Stomach smooth muscle (tissue), 2 donors: ENCODE data around the gene LTB4R2.

Experiments used
- H3K27ac ChIP-seq: one replicate; pipeline ENCODE4 v1.7.0; 2013; ENCODE audit warnings: mild to moderate bottlenecking, low read length, inconsistent platforms
- H3K27me3 ChIP-seq, 2 donors: one replicate each; pipeline ENCODE4 v1.7.0; 2013; ENCODE audit warnings: low read length in 2 of 2; ENCODE audit not compliant: insufficient read depth in 2 of 2, control insufficient read depth in 1 of 2
- H3K36me3 ChIP-seq, 2 donors: one replicate each; pipeline ENCODE4 v1.7.0; 2013; ENCODE audit warnings: low read length in 2 of 2; ENCODE audit not compliant: control insufficient read depth in 2 of 2, insufficient read depth in 2 of 2
- H3K4me1 ChIP-seq: one replicate; pipeline ENCODE4 v1.7.0; 2013; ENCODE audit warnings: low read length; ENCODE audit not compliant: control insufficient read depth, insufficient read depth
- H3K4me3 ChIP-seq, 2 donors: one replicate each; pipeline ENCODE4 v1.7.0; 2013; ENCODE audit warnings: low read length in 2 of 2
- H3K9ac ChIP-seq, 2 donors: one replicate each; pipeline ENCODE4 v1.7.0; 2013; ENCODE audit warnings: low read length in 2 of 2, mild to moderate bottlenecking in 1 of 2
- H3K9me3 ChIP-seq, 2 donors: one replicate each; pipeline ENCODE4 v1.7.0; 2013; ENCODE audit warnings: low read length in 2 of 2; ENCODE audit not compliant: control insufficient read depth in 2 of 2
- donor health status: healthy.
- donor health status: Pancreatic carcinoma.

LTB4R2 gene

GRCh38 chr14:24289649-24290280 lies 20.2 kb upstream of the LTB4R2 start:
- Histone ChIP-seq H3K4me3 (no peak overlapping the region), H3K9ac (no peak overlapping the region), H3K4me1 (no peaks in the 10 kb centered on the region), H3K9me3 (no peaks in the 10 kb centered on the region), H3K27ac (no peak overlapping the region), H3K36me3 (peaks cover 23 to 33% of the 10 kb centered on the region in 2 donors), H3K27me3 (no peaks in the 10 kb centered on the region)

GRCh38 chr14:24290746-24291145 lies 19.2 kb upstream of the LTB4R2 start:
- Histone ChIP-seq H3K4me3 (no peak overlapping the region), H3K27ac (no peak overlapping the region), H3K27me3 (no peaks in the 10 kb centered on the region), H3K36me3 (peaks cover 29 to 35% of the 10 kb centered on the region in 2 donors), H3K4me1 (no peaks in the 10 kb centered on the region), H3K9ac (no peak overlapping the region), H3K9me3 (no peaks in the 10 kb centered on the region)

- H3K4me1 ChIP-seq: peaks cover 3% of the 10 kb centered on the region
- peaks cover 33 to 43% of the 10 kb centered on the region in 2 donors for H3K36me3 ChIP-seq
- no peaks in the 10 kb centered on the region for H3K9me3 ChIP-seq
- no peaks in the 10 kb centered on the region for H3K27me3 ChIP-seq
- H3K9ac ChIP-seq: no peak overlapping the region
- H3K4me3 ChIP-seq: no peak overlapping the region
- H3K27ac ChIP-seq: no peak overlapping the region
Observed at GRCh38 chr14:24291446-24292117, 18.4 kb upstream of the LTB4R2 start.

- H3K4me3 ChIP-seq: no peak overlapping the region
- no peaks in the 10 kb centered on the region for H3K27me3 ChIP-seq
- H3K36me3 ChIP-seq: peaks cover 33 to 43% of the 10 kb centered on the region in 2 donors
- no peaks in the 10 kb centered on the region for H3K9me3 ChIP-seq
- no peak overlapping the region for H3K9ac ChIP-seq
- peaks cover 7% of the 10 kb centered on the region for H3K4me1 ChIP-seq
- no peak overlapping the region for H3K27ac ChIP-seq
Observed at GRCh38 chr14:24292118-24292807, 17.7 kb upstream of the LTB4R2 start.

- H3K36me3 ChIP-seq: peaks cover 33 to 43% of the 10 kb centered on the region in 2 donors
- H3K4me3 ChIP-seq: no peak overlapping the region
- H3K9ac ChIP-seq: no peak overlapping the region
- peaks cover 7% of the 10 kb centered on the region for H3K4me1 ChIP-seq
- H3K9me3 ChIP-seq: no peaks in the 10 kb centered on the region
- no peaks in the 10 kb centered on the region for H3K27me3 ChIP-seq
- no peak overlapping the region for H3K27ac ChIP-seq
Observed at GRCh38 chr14:24293525-24293924, 16.4 kb upstream of the LTB4R2 start.

- H3K9me3 ChIP-seq: no peaks in the 10 kb centered on the region
- no peaks in the 10 kb centered on the region for H3K27me3 ChIP-seq
- peaks cover 17 to 24% of the 10 kb centered on the region in 2 donors for H3K36me3 ChIP-seq
- H3K4me1 ChIP-seq: peaks cover 30% of the 10 kb centered on the region
- H3K9ac ChIP-seq: peak overlapping the region in 1 of 2 donors; percentile 36
- H3K27ac ChIP-seq: no peak overlapping the region
- H3K4me3 ChIP-seq: no peak overlapping the region
Observed at GRCh38 chr14:24296341-24297157, 13.4 kb upstream of the LTB4R2 start.

GRCh38 chr14:24297190-24297964 lies 12.6 kb upstream of the LTB4R2 start:
- Histone ChIP-seq H3K4me3 (no peak overlapping the region), H3K4me1 (peaks cover 30% of the 10 kb centered on the region), H3K27me3 (no peaks in the 10 kb centered on the region), H3K9ac (peak overlapping the region in 1 of 2 donors; percentile 2), H3K9me3 (no peaks in the 10 kb centered on the region), H3K27ac (no peak overlapping the region), H3K36me3 (peaks cover 20 to 25% of the 10 kb centered on the region in 2 donors)

- Histone ChIP-seq H3K4me3 (peak overlapping the region; percentile 88 to 99), H3K27me3 (no peaks in the 10 kb centered on the region), H3K9me3 (no peaks in the 10 kb centered on the region), H3K36me3 (peaks cover 31 to 34% of the 10 kb centered on the region in 2 donors), H3K27ac (peak overlapping the region; percentile 60), H3K9ac (peak overlapping the region; percentile 83 to 86), H3K4me1 (peaks cover 30% of the 10 kb centered on the region)
Observed at GRCh38 chr14:24298892-24299254, 11.1 kb upstream of the LTB4R2 start.

- Histone ChIP-seq H3K9me3 (no peaks in the 10 kb centered on the region), H3K4me1 (peaks cover 30% of the 10 kb centered on the region), H3K4me3 (peak within 1 kb of the TSS; percentile 88 to 99), H3K27me3 (no peaks in the 10 kb centered on the region), H3K9ac (peak within 1 kb of the TSS; percentile 83 to 86), H3K36me3 (peaks cover 37 to 40% of the 10 kb centered on the region in 2 donors), H3K27ac (peak within 1 kb of the TSS; percentile 60)
Observed at GRCh38 chr14:24299255-24300191, 10.4 kb upstream of the LTB4R2 start, which contains the start of the genes DHRS1 and NOP9. DHRS1 (minus strand) TSS chr14:24299780; CDS start chr14:24299106, 674 bp downstream. NOP9 (plus strand) TSS chr14:24299850; CDS start chr14:24299955, 105 bp downstream.
